ENCODE results near the gene MAP3K1.
"Not testable (repeated sequence)": the region's sequence is repeated elsewhere in the genome, so short reads cannot be mapped to it uniquely, and the experiment has no call there.

The MAP3K1 gene

DNA sequence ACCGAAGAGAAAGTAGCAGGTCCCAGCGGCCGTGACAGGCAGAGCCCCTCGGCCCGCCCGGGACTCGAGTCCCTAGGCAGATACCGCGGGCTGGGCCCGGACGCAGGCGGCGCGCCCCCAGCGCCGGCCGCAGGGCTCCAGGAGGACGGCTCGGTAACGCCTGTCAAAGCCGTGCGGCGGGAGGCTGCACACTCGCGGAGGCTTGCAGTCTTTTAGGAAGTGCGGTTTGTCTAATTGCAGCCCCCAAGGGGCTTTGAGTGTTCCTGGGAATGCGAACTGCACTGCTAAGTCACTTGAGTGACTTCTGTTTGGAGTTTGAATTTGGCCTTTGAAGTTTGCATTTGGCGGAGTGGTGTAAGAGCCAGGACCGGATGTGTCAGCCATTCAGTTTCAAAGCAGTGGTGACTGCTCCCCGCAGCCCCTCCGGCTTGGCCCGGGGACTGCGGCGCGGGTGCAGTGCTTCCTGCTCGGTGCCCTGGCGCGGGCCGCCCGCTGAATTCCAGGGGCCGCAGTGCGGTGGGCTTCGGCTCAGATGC, 1.3 kb downstream of the MAP3K1 start:
- DNase-seq (ENCODE audit: low read depth), result no peak

DNA sequence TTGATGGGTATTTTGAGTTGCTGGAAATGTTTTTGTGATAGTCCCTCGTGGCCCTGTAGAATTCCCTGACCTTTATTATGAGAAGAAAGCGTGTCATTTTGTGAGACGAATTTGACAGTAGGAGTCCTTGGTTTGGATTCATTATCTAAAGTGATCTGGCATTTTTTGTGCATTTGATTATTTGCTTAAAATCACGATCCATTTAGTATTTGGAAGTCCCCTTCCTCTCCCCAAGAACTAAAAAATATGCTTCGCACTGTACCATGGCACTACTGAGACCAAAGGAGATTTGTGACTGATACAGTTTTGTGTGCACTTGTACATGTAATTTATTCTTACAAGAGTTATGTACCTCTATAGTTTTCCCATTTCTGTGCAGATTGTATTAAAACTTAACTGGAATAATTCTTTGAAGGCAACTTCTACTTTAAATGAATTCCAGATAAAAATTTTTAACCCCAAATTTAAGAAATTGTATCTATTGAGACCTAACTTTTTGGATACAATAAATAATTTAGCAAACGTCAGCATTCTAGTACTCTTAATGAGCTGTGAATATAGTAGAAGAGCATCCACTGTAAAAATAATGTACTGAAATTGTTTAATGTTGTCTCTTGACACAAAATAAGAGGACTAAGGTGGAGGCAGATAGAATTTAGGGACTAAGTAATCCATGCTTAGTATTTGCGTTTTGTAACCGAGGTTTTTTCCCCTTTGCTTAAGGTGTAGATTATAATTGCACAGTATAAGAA, 2.1 kb downstream of the MAP3K1 start:
- DNase-seq (ENCODE audit: low read depth), result no peak

DNA sequence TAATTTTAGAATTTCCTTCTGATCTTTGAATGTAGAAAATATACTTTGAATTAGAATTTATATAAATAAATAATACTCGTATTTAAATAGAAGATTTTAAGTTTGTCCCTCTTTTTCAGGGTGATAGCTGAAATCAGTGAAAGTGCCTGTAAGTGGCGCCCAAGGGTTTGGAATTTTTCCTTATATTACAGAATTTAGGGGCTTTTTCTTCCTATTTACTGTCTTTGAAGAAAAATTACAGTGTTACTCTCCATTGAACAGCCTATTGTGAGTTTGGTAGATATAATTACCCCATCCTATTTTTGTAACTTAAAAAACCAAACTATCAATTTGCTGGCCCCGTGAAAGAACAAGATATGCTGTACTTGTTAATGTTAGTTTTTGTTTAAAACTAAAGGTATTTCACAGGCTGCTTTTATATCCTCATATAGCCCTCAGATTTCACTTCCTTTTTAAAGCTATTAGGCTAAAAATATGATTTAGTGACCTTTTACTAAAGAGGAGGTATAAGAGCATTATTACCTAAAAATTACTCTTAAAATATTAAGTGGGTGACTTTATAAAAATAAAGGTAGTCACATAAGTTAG, 3.2 kb downstream of the MAP3K1 start:
- DNase-seq (ENCODE audit: low read depth), result no peak

DNA sequence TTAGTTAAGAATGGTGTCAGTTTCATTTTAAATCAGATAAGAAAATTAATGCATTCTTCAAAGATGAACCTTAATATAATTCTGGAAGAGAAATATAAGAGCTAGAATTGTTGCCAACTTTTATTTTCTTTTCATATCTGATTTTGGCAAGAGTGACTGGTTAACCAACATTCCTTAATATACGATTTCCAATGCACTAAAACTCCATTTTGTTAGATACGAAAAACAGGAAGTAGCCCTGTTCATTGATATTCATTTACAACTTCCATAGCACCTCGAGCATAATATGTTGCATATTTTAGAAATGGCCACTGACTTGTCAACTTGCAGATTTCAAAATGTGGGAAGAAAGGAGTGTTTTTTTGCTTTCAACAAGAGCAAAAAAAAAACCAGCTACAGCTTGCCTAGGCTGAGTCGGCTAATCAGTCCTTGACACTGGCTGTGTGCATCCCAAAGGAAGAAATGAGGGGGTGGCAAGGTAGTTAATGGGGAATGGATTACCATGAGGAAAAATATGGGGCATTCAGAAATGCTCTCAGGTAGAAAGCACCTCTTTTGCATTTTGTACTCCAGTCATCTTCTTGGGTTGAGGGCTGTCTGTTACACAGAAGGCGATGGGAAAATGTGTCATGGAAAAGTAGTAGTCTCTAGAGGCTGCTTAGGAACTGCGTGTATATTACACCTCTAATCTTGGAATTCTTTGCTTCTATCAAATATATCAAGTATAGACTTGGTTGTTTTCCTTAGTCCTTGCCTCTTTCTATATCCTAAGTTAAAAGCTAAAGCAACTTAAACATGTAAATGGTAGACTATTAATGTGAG, 3.9 kb downstream of the MAP3K1 start:
- no peak for DNase-seq (ENCODE audit: low read depth)

DNA sequence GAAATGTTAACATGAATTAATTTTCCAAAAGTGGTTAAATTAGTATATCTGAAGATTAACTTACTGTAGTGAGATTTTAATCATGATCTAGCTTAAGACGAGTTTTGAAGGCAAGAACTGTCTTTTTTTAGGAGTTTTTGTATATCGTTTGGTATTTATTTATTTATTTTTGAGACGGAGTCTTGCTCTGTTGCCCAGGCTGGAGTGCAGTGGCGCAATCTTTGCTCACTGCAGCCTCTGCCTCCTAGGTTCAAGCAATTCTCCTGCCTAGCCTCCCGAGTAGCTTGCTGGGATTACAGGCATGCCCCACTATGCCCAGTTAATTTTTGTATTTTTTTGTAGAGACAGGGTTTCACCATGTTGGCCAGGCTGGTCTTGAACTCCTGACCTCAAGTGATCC, 6.5 kb downstream of the MAP3K1 start:
- DNase-seq (ENCODE audit: low read depth), result not testable (repeated sequence)

DNA sequence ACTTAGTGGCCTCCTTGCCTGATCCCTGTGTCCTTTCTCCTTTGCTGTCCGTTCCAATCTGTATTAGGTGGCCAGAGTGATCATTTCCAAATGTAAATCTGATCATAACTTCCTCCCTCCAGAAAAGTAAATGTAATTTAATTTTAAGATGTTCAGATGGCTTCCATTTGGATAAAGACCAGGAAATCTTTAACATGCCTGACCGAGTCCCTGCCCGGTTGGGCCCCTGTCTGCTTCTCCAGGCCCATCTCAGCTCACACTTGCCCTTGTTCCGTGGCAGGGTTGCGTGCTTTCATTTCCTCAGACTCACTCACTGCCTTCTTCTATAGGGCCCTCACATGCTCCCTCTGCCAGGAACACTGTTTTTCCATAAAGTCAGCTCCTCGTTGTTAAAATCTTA, 7.6 kb downstream of the MAP3K1 start:
- DNase-seq (ENCODE audit: low read depth), result no peak

DNA sequence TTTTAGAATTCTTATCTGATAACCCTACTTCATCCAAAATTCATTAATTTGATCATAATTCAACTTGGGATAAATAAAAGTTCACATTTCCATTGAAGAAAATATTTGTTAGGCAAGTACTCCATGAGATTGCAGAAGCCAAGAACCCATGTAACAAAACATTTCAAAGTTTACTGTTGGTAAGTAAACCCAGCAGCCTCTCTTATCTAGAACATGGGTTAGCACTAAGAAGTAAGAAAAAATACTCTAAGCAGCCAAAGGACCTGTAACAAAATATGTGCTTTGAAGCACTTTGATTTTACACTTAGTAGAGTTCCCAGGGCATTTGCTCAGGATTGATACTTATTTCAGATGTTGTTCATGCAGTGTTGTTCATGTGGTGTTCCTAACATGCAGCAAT, 8.7 kb downstream of the MAP3K1 start:
- no peak for DNase-seq (ENCODE audit: low read depth)

DNA sequence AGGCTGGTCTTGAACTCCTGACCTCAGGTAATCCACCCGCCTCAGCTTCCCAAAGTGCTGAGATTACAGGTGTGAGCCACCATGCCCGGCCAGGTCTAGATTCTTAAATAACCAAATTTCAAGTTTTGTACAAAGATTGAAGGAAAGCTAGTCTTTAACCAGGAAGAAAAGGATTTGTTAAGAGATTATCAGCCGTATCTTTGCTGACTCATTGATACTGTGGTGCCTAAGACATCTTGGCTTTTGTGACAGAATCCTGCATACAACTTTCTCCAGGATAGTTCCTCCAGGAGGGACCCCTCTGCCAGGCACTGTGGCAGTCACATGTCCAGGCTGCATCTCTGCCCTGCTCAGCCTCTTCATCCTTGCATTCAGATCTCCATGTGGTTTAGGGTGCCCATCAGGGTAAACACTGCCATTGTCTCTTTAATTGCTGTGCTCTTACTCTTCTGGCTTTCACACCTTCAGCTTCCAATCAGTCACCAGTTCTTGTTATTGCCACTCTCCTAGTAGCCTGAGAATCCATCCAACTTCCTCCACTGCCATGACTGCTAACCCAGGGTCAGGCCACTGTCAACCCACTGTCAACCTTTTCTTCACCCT, 10.0 kb downstream of the MAP3K1 start:
- DNase-seq (ENCODE audit: low read depth), result no peak

DNA sequence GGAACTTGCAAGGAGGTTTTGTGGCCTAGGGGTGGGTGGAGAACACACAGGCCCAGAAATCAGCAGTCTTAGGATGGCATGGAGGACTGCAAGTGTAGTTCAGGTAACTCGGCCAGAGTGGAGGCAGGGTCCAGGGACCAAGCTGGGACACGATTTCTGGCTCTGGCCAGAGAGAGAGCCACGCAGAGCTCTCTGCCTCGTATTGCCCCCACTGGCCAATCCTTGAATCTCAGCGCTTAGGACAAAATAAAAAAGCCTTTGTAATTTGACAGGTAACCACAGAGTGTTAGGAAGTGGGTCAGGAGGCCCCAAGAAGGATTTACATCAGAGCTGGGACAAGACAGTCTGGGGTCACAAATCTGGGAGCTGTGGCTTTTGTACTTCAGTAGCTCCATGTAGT, 11.7 kb downstream of the MAP3K1 start:
- DNase-seq (ENCODE audit: low read depth), result no peak

DNA sequence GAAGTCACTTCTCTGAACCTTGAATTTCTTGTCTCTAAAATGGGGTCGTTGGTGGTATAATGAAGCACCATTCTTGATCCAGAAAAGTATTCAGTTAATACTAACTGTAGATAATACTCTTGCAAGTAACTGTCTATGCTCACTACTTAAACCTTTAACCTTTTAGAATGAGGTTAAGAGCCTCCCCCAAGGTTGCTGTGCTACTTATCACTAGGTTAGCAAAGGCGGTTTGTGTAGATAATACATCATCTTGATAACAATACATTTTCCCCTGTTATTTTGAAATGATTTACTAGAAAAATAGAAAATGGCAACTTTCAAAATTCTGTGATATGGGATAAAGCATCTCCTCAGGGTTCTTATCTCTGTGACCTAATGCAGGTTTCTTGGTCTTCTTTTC, 12.6 kb downstream of the MAP3K1 start:
- no peak for DNase-seq (ENCODE audit: low read depth)

DNA sequence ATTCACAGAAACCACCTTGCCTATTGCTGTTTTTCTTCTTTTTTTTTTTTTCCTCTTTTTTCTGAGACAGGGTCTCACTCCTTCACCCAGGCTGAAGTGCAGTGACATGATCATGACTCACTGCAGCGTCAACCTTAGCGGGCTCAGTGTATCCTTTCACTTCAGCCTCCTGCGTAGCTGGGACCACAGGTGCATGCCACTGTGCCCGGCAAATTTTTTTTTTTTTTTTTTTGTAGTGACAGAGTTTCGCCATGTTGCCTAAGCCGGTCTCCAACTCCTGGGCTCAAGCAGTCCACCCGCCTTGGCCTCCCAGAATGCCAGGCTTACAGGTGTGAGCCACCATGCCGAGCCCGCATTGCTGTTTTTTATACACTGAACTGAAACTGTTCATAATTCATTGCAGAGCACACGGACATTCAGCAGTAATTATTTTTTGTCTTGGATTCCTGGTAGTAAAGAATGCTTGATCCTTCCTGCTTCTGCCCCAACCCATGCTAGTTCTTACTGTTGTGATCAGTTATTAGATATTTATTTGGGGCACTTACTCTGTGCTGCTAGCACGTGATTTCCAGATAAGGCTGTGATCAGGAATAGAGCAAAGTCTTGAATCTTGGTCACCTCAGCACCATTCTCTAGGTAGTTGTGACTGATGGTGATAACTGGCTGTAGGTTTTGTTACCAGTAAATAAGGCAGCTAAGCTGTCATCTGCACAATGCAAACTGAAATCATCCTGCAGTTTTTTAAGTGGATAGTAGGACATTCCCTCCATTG, 14.0 kb downstream of the MAP3K1 start:
- DNase-seq (ENCODE audit: low read depth), result peak; percentile 72

DNA sequence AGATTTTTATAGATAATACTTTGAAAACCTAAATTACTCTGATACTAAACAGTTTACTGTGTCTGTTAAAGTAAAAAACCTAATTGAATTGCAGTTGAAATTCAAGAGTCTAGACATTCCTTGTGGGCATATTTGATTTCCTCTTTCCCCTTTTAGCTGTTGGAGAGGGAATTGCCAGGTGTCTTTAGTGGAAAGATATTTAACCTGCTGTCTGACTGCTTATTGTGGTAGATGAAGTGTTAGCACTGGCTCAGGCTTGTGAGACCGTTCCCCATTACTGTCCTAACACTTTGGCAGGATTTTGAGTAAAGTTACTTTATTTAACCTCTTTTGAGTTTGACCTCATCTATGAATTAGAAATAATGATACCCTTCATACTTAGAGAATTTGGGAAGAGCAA, 16.4 kb downstream of the MAP3K1 start:
- no peak for DNase-seq (ENCODE audit: low read depth)

DNA sequence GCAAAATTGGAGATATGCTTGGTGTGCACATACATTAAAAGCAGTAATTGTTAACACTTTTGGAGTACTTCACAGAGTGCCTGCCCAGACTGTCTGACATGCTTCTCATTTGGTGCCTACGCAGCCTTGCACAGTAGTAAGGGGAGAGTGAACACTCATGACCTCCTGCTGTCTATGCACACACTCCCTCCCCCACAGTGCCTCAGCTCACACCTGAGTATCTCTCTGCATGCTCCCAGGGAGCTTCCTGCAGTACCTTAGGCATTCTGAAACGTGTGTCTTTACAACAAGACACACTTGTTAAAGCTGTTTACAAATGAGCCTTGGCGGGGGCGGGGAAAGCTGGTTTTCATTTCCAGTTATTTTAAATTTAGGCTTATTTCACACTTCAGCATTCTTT, 18.0 kb downstream of the MAP3K1 start:
- peak; percentile 37 for DNase-seq (ENCODE audit: low read depth)

DNA sequence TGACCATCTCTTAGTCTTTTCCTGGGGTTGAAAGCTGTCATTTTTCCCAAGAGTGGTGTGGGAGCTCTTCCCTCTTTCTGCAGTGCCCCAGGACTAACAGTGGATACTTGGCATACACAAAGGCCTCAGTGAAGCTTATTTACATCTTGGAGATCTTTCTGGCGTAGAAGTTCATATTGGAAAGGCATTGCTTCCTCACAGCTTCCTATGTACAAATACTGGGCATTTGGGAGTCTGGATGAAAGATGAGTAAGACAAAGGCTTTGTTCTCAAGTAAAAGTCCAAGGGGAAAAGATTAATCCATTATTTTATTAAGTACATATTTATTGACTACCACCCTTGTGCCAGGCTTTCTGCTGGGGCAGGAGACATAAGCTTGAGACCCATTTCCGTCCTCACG, 22.0 kb downstream of the MAP3K1 start:
- DNase-seq (ENCODE audit: low read depth), result no peak

DNA sequence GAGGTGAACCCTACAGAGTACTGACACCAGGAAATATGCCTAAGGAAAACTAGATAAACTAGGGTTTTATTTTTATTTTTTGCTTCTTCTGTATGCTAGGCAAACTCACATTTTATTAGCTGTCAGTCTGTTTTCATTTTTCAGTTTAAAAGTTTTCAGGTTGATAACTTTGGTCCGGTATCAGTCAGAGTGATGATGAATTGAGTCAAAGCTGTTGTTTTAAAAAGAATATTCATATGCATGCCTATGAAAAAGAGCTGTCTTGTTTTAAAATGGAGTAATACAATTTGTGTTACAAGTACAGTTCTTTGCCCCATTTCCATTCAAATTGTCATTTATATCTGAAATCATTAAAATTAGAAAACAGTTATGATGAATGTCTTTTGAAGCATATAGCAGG, 22.6 kb downstream of the MAP3K1 start:
- DNase-seq (ENCODE audit: low read depth), result no peak

DNA sequence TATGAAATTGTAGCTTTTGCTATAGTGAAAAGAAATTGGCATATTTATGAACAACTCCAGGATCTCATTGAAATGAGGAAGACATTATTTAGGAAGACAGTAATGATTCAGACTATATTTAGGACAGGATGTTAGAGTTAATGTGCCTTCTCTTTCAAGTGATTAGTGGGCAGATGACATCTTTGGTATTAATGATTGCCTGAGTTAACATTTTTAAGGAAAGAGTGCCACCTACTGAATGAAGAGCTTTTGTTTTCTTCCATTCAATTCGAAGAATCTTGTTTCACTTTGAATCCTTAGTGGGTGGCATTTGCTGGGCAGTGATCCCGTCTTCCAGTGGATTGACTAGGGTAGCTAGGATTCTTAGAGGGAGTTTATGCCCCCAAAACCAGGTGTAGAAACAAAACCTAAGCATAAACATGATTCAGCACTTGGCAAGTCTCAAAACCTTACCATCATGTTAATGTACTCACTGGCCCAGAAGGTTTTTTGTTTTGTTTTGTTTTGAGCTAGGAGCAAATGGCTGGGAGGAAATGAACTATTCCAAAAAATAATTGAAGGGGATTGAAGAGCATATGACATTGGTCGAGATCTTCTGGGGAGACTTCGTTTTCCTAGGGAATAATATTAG, 23.2 kb downstream of the MAP3K1 start:
- no peak for DNase-seq (ENCODE audit: low read depth)

DNA sequence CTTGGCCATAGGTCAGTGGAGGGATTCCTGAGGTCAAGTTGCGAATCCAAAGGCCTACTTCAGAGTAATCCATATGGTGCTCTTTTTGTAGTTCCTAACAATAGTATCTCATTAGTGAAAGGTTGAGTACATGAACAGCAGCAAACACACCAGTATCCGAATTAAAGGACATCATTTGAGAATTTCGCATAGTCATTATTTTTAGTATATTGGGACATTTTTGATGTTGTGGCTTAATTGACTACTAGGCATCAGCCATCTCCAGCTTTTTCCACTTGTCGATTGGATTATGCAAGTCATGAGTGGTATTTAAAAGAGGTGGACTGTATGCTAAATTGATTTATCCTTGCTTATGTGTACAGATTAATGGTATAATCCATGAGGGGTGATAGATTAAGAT, 23.7 kb downstream of the MAP3K1 start:
- no peak for DNase-seq (ENCODE audit: low read depth)

DNA sequence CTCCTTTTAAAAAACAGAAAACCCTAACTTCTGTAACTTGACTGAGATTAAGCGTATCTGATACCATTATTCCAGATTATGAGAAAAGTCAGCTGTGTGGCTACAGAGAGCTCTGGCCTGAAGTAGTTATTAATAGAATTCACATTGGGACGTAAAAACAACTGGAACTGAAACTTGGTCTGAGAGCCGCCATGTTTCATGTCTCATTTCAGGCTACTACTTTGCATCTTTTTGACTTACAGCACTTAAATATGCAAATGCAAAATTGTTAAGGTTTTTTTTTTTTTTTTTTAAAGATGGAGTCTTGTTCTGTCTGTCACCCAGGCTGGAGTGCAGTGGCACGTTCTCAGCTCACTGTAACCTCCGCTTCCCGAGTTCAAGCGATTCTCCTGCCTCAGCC, 25.2 kb downstream of the MAP3K1 start:
- DNase-seq (ENCODE audit: low read depth), result no peak

DNA sequence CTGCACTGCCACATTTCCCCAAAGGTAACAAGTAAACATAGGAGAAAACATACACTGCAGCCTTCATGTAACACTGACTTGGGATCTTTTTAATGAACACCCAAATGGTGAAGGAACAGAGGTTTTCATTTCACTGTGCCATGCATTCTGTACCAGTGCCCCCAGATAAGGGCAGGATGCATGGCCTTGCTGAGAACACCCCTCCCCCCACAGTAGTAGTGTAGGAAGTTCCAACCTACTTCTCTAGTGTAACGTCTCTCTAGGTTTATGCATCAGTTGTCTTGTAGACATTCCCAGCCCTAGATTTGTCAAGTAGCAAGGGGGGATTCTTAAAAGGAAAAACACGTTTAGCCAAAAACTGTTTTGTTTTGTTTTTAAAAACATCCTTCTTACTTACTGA, 29.9 kb downstream of the MAP3K1 start:
- no peak for DNase-seq (ENCODE audit: low read depth)

DNA sequence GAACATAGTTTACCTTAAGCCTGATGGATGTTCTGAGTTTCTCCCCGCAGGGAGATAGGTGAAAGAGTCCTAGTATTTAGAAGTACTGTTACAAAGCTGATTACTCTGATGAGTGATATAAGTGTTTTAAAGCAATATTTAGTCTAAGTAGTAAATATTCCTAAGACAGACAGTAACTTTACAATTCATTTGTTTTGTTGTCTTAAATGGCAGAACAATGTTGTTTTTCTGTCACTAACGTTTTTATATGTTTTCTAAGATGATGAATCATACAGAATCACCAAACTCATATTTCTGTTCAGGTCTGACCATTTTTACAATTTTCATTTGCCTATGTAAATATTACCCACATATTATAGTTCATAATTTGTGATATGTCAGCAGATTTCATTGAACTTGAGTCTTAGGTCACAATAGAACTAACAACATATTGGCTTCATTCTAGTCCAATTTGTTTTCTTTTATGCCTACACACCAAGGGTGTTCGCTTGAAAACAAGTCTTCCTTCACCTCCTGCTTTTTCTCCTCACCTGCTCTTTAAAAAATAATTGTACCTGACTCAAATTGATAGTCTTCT, 30.6 kb downstream of the MAP3K1 start:
- no peak for DNase-seq (ENCODE audit: low read depth)

DNA sequence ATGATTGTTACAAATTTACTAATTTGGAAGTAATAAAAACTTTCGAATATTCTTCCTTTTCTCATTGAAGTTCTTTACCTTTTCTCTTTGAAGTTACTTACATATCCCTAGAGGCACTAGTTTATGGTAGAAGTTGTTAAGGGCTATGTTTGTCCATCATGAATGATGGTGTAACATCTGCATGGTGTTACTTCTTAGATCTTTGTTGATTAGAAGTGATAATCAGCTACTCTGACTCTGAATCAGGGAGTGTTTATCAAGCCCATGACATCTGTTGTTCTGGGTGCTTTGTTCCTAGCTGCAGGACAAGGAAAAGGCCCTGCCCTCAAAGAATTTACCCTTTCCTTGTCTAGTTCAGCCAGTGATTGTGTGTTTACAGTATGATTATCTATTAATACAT, 32.9 kb downstream of the MAP3K1 start:
- DNase-seq (ENCODE audit: low read depth), result no peak
